ENCODE results near the gene LSM10. TPM values are rescaled to one million over a fixed set of nuclear protein-coding genes. Genes with fewer than 3 reads are reported as not detected.
A peak's percentile ranks its signal among the peaks of the same experiment; 100 is the strongest.

Gene LSM10
- total RNA-seq, 1 experiment from 2014 or later = 6.6 TPM

GRCh38 chr1:36408479-36408878 lies 10.8 kb upstream of the LSM10 start:
- DNase-seq (ENCODE audit: low read depth) = peak; percentile 66

- no peak for DNase-seq (ENCODE audit: low read depth)
Measured at GRCh38 chr1:36406440-36406839, 8.7 kb upstream of the LSM10 start.

- no peak for DNase-seq (ENCODE audit: low read depth)
Measured at GRCh38 chr1:36402504-36402890, 4.8 kb upstream of the LSM10 start.

- DNase-seq (ENCODE audit: low read depth) = no peak
Measured at GRCh38 chr1:36401602-36402503, 4.1 kb upstream of the LSM10 start.

- DNase-seq (ENCODE audit: low read depth) = peak; percentile 93
Measured at GRCh38 chr1:36400825-36401601, 3.3 kb upstream of the LSM10 start.

GRCh38 chr1:36400514-36400824 lies 2.8 kb upstream of the LSM10 start:
- no peak for DNase-seq (ENCODE audit: low read depth)

- DNase-seq (ENCODE audit: low read depth) = no peak
Measured at GRCh38 chr1:36398370-36398977, 766 bp upstream of the LSM10 start.

- no peak for DNase-seq (ENCODE audit: low read depth)
Measured at GRCh38 chr1:36397083-36397377, 678 bp downstream of the LSM10 start.

GRCh38 chr1:36396359-36396758 lies 1.3 kb downstream of the LSM10 start:
- no peak for DNase-seq (ENCODE audit: low read depth)

- DNase-seq (ENCODE audit: low read depth) = no peak
Measured at GRCh38 chr1:36393686-36394085, 4.0 kb downstream of the LSM10 start.

GRCh38 chr1:36392836-36393235 lies 4.9 kb downstream of the LSM10 start:
- DNase-seq (ENCODE audit: low read depth) = no peak

- DNase-seq (ENCODE audit: low read depth) = no peak
Measured at GRCh38 chr1:36391271-36391670, 6.4 kb downstream of the LSM10 start.

- DNase-seq (ENCODE audit: low read depth) = no peak
Measured at GRCh38 chr1:36390411-36390810, 7.3 kb downstream of the LSM10 start.

- DNase-seq (ENCODE audit: low read depth) = no peak
Measured at GRCh38 chr1:36389999-36390398, 7.7 kb downstream of the LSM10 start.

- no peak for DNase-seq (ENCODE audit: low read depth)
Measured at GRCh38 chr1:36389261-36389660, 8.4 kb downstream of the LSM10 start.

- peak; percentile 83 for DNase-seq (ENCODE audit: low read depth)
Measured at GRCh38 chr1:36387141-36387949, 10.4 kb downstream of the LSM10 start.

GRCh38 chr1:36386265-36387140 lies 11.2 kb downstream of the LSM10 start:
- DNase-seq (ENCODE audit: low read depth) = peak; percentile 100

- peak; percentile 99 for DNase-seq (ENCODE audit: low read depth)
Measured at GRCh38 chr1:36385410-36386264, 12.1 kb downstream of the LSM10 start, which contains the start of gene STK40. TSS of gene STK40 (minus strand) at chr1:36385924. CDS start at chr1:36361332, 24,592 bp downstream.

GRCh38 chr1:36384542-36385409 lies 12.9 kb downstream of the LSM10 start:
- DNase-seq (ENCODE audit: low read depth) = peak; percentile 32
